ENCODE measurements around the gene TCN2. TPM values are rescaled to one million over a fixed set of nuclear protein-coding genes. Genes with fewer than 3 reads are reported as not detected.
A peak's percentile ranks its signal among the peaks of the same experiment; 100 is the strongest.

The TCN2 gene
- total and polyA plus RNA-seq, 9 of the 15 experiments (the other 6 are each of a cell fraction or from before 2014, with no cell fraction given): 0.88 to 5.4 (median 1.7) TPM

DNA sequence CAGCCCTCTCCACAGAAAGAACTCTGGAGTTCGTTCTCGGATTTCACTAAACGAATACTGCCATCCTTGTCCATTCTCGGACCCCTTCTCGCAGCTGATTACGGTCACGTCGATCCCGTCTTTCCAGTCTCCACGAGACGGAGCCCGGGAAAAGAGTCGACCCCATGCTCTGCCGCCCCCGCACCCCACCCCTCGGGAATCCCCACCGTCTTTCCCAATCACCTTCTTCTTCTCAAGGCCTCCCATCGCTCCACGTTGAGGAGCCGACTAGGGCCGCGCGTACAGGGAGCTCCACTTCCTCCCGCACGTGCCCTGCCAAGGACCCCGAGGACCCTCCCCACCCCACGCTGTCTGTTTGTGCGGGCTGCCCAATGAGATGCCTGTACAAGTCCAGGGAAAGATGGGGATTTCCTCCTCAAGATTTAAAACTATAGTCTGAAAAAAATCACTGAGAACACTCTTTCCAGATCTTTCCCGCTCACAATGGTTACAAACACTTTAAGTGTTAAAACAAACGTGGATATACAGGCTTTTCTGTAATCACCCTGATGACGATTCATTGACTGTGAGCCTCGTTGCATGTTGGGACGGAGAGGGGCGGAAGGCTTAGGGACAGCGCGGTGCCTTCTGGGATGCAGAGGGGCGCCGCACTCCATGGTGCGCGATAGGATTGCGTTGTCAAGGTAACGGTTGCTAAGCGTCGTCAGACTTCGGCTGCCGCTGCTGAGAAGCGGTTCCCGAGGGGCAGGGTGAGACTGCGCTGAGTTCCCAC is 15.2 kb upstream of the TCN2 start, which contains the start of gene PES1 (continued):
- TF ChIP-seq, protein P1, sequence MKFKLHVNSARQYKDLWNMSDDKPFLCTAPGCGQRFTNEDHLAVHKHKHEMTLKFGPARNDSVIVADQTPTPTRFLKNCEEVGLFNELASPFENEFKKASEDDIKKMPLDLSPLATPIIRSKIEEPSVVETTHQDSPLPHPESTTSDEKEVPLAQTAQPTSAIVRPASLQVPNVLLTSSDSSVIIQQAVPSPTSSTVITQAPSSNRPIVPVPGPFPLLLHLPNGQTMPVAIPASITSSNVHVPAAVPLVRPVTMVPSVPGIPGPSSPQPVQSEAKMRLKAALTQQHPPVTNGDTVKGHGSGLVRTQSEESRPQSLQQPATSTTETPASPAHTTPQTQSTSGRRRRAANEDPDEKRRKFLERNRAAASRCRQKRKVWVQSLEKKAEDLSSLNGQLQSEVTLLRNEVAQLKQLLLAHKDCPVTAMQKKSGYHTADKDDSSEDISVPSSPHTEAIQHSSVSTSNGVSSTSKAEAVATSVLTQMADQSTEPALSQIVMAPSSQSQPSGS (CRISPR knock-in tag; IDR thresholded peaks at IDR 0.05): no peak
- TF ChIP-seq ATF7 (IDR thresholded peaks at IDR 0.05): peak; percentile 95
- TF ChIP-seq HINFP (tag; conservative IDR thresholded peaks at IDR 0.05; ENCODE audit: low read depth): no peak
- no peak for TF ChIP-seq LEF1 (IDR thresholded peaks at IDR 0.05)
- TF ChIP-seq ZNF347 (CRISPR knock-in tag; IDR thresholded peaks at IDR 0.05; ENCODE audit: low read depth): no peak
- TF ChIP-seq ATF6 (CRISPR knock-in tag; IDR thresholded peaks at IDR 0.05): no peak
- TF ChIP-seq ZBTB17 (CRISPR knock-in tag; IDR thresholded peaks at IDR 0.05): no peak
- TF ChIP-seq, protein P2, sequence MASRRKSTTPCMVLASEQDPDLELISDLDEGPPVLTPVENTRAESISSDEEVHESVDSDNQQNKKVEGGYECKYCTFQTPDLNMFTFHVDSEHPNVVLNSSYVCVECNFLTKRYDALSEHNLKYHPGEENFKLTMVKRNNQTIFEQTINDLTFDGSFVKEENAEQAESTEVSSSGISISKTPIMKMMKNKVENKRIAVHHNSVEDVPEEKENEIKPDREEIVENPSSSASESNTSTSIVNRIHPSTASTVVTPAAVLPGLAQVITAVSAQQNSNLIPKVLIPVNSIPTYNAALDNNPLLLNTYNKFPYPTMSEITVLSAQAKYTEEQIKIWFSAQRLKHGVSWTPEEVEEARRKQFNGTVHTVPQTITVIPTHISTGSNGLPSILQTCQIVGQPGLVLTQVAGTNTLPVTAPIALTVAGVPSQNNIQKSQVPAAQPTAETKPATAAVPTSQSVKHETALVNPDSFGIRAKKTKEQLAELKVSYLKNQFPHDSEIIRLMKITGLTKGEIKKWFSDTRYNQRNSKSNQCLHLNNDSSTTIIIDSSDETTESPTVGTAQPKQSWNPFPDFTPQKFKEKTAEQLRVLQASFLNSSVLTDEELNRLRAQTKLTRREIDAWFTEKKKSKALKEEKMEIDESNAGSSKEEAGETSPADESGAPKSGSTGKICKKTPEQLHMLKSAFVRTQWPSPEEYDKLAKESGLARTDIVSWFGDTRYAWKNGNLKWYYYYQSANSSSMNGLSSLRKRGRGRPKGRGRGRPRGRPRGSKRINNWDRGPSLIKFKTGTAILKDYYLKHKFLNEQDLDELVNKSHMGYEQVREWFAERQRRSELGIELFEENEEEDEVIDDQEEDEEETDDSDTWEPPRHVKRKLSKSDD (conservative IDR thresholded peaks at IDR 0.05; ENCODE audit: low read length): no peak
- TF ChIP-seq ZZZ3 (IDR thresholded peaks at IDR 0.05): no peak
- TF ChIP-seq GABPA (tag; conservative IDR thresholded peaks at IDR 0.05; ENCODE audit: low read depth): peak; percentile 78
- no peak for TF ChIP-seq ZNF449 (CRISPR knock-in tag; IDR thresholded peaks at IDR 0.05)
- no peak for TF ChIP-seq CEBPZ (IDR thresholded peaks at IDR 0.05; ENCODE audit: borderline replicate concordance, low read depth, low read length)
- TF ChIP-seq CGGBP1 (CRISPR knock-in tag; IDR thresholded peaks at IDR 0.05): no peak

Data from K562 (cell line).